HepG2 (cell line): ENCODE data around the gene ST6GALNAC3.

Experiments
- BHLHE40 ChIP-seq: IDR thresholded peaks from 2 replicates; pipeline ENCODE4 v1.6.1; 2011; ENCODE audit warnings: low read length, improper control_type of control experiment
- MAFK ChIP-seq, 2 experiments: IDR thresholded peaks in 1 of 2; conservative IDR thresholded peaks in 1 of 2; 2 replicates each; pipeline ENCODE4 v1.6.1; 2011; ENCODE audit warnings: improper control_type of control experiment in 2 of 2, low read length in 2 of 2
- SMAD9 ChIP-seq: sonication (generic); formaldehyde crosslinking; IDR thresholded peaks from 2 replicates; pipeline ENCODE4 v1.5.1; 2020; ENCODE audit warnings: mild to moderate bottlenecking, missing genetic modification reagents
- ZC3H13 ChIP-seq: sonication (generic); formaldehyde crosslinking; IDR thresholded peaks from 2 replicates; pipeline ENCODE4 v1.8.1; 2023; ENCODE audit warnings: mild to moderate bottlenecking, missing genetic modification reagents, moderate library complexity
- ZFP41 ChIP-seq: sonication (generic); formaldehyde crosslinking; IDR thresholded peaks from 2 replicates; pipeline ENCODE4 v1.4.0; 2020; ENCODE audit warnings: mild to moderate bottlenecking, missing genetic modification reagents, borderline replicate concordance
- TF ChIP-seq, protein P1 (sequence below): sonication (generic); formaldehyde crosslinking; IDR thresholded peaks from 2 replicates; pipeline ENCODE4 v1.8.0; 2022; ENCODE audit warnings: missing genetic modification reagents, mild to moderate bottlenecking, inconsistent platforms, borderline replicate concordance

DNA sequence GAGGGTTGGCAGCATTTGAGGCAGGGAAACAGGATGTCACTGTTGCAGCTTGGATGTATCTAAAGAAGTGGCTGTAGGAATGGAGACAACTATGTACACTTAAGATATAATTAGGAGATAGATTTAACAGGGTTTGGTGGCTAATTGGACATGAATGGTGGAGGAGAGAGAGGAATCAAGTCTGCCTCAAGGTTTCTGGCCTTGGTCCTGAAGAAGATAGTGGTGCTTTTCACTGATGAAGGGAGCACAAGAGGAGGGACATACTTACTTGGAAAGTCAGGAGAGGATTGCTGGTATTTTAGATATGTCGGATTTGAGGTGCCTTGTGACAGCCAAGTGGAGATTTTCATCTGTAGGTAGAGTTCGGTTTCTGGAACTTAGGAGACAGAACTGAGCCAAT lies 123.9 kb downstream of the ST6GALNAC3 start:
- TF ChIP-seq SMAD9 (no peak), BHLHE40 (no peak), ZFP41 (CRISPR knock-in tag) (no peak), MAFK (conservative IDR thresholded peaks at IDR 0.05 in 1 of 2, IDR thresholded peaks at IDR 0.05 in 1 of 2; ENCODE audit: low read length in 2 of 2) (no peak), ZC3H13 (no peak)
- TF ChIP-seq, protein P1, sequence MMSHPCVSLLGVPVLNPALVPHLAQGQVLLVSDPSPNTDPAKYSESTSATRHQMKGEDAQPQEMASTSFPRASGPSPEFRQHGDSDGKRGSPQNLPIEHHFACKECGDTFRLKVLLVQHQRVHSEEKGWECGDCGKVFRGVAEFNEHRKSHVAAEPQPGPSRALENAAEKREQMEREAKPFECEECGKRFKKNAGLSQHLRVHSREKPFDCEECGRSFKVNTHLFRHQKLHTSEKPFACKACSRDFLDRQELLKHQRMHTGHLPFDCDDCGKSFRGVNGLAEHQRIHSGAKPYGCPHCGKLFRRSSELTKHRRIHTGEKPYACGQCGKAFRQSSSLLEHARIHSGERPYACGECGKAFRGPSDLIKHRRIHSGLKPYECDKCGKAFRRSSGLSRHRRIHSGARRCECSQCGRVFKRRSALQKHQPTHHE = no peak
